PFSK-1 (cell line): ENCODE results near the gene MFNG.

Experiments used
- FOXP2 ChIP-seq: optimal IDR thresholded peaks from 2 replicates; pipeline ENCODE3; 2011; ENCODE audit warnings: borderline replicate concordance, control low read depth, inconsistent platforms; ENCODE audit not compliant: insufficient read depth; ENCODE audit errors: extremely low read length, extremely low read depth
- POLR2AphosphoS5 ChIP-seq: IDR thresholded peaks from 2 replicates; pipeline ENCODE4 v1.6.1; 2012; ENCODE audit warnings: low read depth, mild to moderate bottlenecking, control low read depth, low read length, moderate library complexity
- REST ChIP-seq, 2 experiments: IDR thresholded peaks; 2 replicates each; pipeline versions ENCODE4 v1.6.1 to v1.8.0; 2011 to 2012; ENCODE audit warnings: low read depth in 2 of 2, low read length in 2 of 2, control low read depth in 1 of 2, inconsistent platforms in 1 of 2, mild to moderate bottlenecking in 1 of 2, moderate library complexity in 1 of 2; ENCODE audit not compliant: insufficient read depth in 1 of 2
- SIN3A ChIP-seq: IDR thresholded peaks from 2 replicates; pipeline ENCODE4 v1.6.1; 2012; ENCODE audit warnings: mild to moderate bottlenecking, low read length, moderate library complexity, borderline replicate concordance; ENCODE audit not compliant: insufficient read depth
- TAF1 ChIP-seq: IDR thresholded peaks from 2 replicates; pipeline ENCODE4 v1.6.1; 2012; ENCODE audit warnings: low read length, control low read depth, borderline replicate concordance; ENCODE audit not compliant: insufficient read depth

- TF ChIP-seq POLR2AphosphoS5 (no peak), FOXP2 (no peak), TAF1 (no peak), SIN3A (no peak), REST (IDR thresholded peaks at IDR 0.05; ENCODE audit: insufficient read depth in 1 of 2, low read depth in 2 of 2, low read length in 2 of 2) (no peak)
Observed at GRCh38 chr22:37440875-37441274, 45.3 kb downstream of the MFNG start.
